Measurements from ENCODE around the gene SCEL.

Gene SCEL

DNA sequence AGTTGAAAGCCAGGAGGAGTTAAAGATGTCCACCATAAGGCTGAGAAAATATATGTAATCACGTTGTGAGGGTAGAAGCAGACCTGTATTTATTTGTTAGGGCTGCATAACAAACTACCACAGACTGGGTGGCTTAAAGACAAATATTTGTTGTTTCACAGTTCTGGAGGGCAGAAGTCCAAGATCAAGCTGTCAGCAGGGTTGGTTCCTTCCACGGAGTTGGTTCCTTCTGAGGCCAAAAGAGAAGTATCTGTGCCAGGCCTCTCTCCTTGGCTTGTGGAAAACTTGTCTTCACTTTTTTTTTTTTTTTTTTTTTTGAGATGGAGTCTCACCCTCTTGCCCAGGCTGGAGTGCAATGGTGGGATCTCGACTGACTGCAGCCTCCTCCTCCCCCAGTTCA is 88.3 kb downstream of the SCEL start:
- DNase-seq (ENCODE audit: low read depth in 1 of 2, low spot score in 1 of 2) = no peak
- Histone ChIP-seq H3K27me3 (ENCODE audit: insufficient read depth, poor library complexity, severe bottlenecking) (no peaks in the 10 kb centered on the region), H3K27ac (replicated peaks) (no peak overlapping the region), H3K4me3 (replicated peaks; ENCODE audit: insufficient read depth, low read length) (no peak overlapping the region)
- TF ChIP-seq SPI1 (IDR thresholded peaks at IDR 0.05; ENCODE audit: borderline replicate concordance, low read depth) (no peak), POLR2AphosphoS5 (IDR thresholded peaks at IDR 0.05; ENCODE audit: low read depth) (no peak), GABPA (IDR thresholded peaks at IDR 0.05; ENCODE audit: low read depth) (no peak)
- TF ChIP-seq, protein P1, sequence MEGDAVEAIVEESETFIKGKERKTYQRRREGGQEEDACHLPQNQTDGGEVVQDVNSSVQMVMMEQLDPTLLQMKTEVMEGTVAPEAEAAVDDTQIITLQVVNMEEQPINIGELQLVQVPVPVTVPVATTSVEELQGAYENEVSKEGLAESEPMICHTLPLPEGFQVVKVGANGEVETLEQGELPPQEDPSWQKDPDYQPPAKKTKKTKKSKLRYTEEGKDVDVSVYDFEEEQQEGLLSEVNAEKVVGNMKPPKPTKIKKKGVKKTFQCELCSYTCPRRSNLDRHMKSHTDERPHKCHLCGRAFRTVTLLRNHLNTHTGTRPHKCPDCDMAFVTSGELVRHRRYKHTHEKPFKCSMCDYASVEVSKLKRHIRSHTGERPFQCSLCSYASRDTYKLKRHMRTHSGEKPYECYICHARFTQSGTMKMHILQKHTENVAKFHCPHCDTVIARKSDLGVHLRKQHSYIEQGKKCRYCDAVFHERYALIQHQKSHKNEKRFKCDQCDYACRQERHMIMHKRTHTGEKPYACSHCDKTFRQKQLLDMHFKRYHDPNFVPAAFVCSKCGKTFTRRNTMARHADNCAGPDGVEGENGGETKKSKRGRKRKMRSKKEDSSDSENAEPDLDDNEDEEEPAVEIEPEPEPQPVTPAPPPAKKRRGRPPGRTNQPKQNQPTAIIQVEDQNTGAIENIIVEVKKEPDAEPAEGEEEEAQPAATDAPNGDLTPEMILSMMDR (IDR thresholded peaks at IDR 0.05; ENCODE audit: insufficient read depth, low read length) = no peak
- TF ChIP-seq, protein P2, sequence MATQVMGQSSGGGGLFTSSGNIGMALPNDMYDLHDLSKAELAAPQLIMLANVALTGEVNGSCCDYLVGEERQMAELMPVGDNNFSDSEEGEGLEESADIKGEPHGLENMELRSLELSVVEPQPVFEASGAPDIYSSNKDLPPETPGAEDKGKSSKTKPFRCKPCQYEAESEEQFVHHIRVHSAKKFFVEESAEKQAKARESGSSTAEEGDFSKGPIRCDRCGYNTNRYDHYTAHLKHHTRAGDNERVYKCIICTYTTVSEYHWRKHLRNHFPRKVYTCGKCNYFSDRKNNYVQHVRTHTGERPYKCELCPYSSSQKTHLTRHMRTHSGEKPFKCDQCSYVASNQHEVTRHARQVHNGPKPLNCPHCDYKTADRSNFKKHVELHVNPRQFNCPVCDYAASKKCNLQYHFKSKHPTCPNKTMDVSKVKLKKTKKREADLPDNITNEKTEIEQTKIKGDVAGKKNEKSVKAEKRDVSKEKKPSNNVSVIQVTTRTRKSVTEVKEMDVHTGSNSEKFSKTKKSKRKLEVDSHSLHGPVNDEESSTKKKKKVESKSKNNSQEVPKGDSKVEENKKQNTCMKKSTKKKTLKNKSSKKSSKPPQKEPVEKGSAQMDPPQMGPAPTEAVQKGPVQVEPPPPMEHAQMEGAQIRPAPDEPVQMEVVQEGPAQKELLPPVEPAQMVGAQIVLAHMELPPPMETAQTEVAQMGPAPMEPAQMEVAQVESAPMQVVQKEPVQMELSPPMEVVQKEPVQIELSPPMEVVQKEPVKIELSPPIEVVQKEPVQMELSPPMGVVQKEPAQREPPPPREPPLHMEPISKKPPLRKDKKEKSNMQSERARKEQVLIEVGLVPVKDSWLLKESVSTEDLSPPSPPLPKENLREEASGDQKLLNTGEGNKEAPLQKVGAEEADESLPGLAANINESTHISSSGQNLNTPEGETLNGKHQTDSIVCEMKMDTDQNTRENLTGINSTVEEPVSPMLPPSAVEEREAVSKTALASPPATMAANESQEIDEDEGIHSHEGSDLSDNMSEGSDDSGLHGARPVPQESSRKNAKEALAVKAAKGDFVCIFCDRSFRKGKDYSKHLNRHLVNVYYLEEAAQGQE (IDR thresholded peaks at IDR 0.05; ENCODE audit: insufficient replicate concordance, low read depth) = no peak

DNA sequence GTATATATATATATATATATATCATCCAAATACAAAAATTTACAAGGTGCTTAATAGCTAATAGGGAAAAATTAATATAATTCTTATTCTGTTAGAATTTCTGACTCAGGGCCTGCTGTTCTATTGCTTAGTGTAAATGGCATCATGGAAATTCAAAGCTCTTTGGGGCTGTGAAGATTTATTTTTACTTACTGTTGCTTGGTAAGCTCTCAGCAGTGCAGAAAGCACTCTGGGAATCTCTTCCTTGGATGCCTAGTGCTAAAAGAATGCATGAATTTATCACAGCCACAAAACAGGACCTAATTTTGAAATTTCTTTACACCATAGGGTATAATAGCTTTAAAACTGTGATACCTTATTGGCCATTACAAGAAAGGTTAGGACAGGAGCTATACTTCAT is 92.7 kb downstream of the SCEL start:
- no peak for TF ChIP-seq SPI1 (IDR thresholded peaks at IDR 0.05; ENCODE audit: borderline replicate concordance, low read depth)
- TF ChIP-seq, protein P1 (IDR thresholded peaks at IDR 0.05; ENCODE audit: insufficient read depth, low read length) = no peak
- TF ChIP-seq, protein P2 (IDR thresholded peaks at IDR 0.05; ENCODE audit: insufficient replicate concordance, low read depth) = no peak
- TF ChIP-seq POLR2AphosphoS5 (IDR thresholded peaks at IDR 0.05; ENCODE audit: low read depth) = no peak
- no peak for TF ChIP-seq GABPA (IDR thresholded peaks at IDR 0.05; ENCODE audit: low read depth)
- H3K4me3 ChIP-seq (replicated peaks; ENCODE audit: insufficient read depth, low read length) = no peak overlapping the region
- H3K27ac ChIP-seq (replicated peaks) = no peak overlapping the region
- no peak for DNase-seq (ENCODE audit: low read depth in 1 of 2, low spot score in 1 of 2)
- no peaks in the 10 kb centered on the region for H3K27me3 ChIP-seq (ENCODE audit: insufficient read depth, poor library complexity, severe bottlenecking)

DNA sequence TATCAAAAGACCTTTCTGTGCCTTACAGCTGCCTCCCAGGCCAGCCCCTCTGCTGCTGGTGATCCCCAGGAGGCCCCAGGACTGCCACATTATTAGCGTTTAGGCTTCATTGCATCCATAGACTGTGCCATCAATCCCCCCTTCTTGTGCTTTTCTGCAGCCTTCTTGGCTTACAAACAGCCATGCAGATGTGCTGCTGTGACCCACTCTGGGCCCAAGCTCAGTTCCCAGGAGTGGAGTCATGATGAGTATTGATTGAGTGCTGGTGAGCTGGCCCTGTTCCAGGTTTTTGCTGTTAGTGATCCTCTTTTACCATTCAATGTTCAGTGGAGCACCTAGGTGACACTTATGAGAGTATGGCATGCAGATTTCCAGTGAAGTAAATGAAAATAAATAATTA is 102.1 kb downstream of the SCEL start:
- DNase-seq (ENCODE audit: low read depth in 1 of 2, low spot score in 1 of 2) = no peak
- H3K4me3 ChIP-seq (replicated peaks; ENCODE audit: insufficient read depth, low read length) = no peak overlapping the region
- no peaks in the 10 kb centered on the region for H3K27me3 ChIP-seq (ENCODE audit: insufficient read depth, poor library complexity, severe bottlenecking)
- no peak overlapping the region for H3K27ac ChIP-seq (replicated peaks)
- TF ChIP-seq, protein P1 (IDR thresholded peaks at IDR 0.05; ENCODE audit: insufficient read depth, low read length) = no peak

DNA sequence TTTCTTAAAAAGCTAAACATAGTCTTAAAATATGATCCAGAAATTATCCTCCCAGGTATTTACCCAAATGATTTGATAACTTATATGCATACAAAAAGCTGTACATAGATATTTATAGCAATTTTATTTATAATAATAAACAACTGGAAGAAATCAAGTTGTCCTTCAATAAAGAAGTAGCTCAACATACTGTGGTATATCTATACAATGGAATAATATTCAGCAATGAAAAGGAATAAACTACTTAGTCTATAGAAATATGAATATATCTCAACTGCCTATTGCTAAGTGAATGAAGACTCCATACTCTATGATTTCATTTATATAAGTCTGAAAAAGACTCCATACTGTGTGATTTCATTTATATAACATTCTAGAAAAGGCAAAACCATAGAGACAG is 114.9 kb downstream of the SCEL start:
- TF ChIP-seq POLR2AphosphoS5 (IDR thresholded peaks at IDR 0.05; ENCODE audit: low read depth) (no peak), SPI1 (IDR thresholded peaks at IDR 0.05; ENCODE audit: borderline replicate concordance, low read depth) (no peak), GABPA (IDR thresholded peaks at IDR 0.05; ENCODE audit: low read depth) (no peak)
- TF ChIP-seq, protein P2 (IDR thresholded peaks at IDR 0.05; ENCODE audit: insufficient replicate concordance, low read depth) = no peak
- TF ChIP-seq, protein P1 (IDR thresholded peaks at IDR 0.05; ENCODE audit: insufficient read depth, low read length) = no peak
- no peak for DNase-seq (ENCODE audit: low read depth in 1 of 2, low spot score in 1 of 2)
- Histone ChIP-seq H3K27ac (replicated peaks) (no peak overlapping the region), H3K27me3 (ENCODE audit: insufficient read depth, poor library complexity, severe bottlenecking) (no peaks in the 10 kb centered on the region), H3K4me3 (replicated peaks; ENCODE audit: insufficient read depth, low read length) (no peak overlapping the region)
